CD14-positive monocyte (primary cell): Measurements from ENCODE around the gene CREG2. TPM values are rescaled to one million over a fixed set of nuclear protein-coding genes. Genes with fewer than 3 reads are reported as not detected.

Source experiments
- DNase-seq, 3 donors: peaks; one replicate each; pipeline ENCODE4 v3.0.0-alpha.2; 2011 to 2022
- H2AFZ ChIP-seq: 2 replicates; pipeline ENCODE4 v1.6.0; 2012; ENCODE audit warnings: mild to moderate bottlenecking, low read depth, low read length, inconsistent platforms; ENCODE audit not compliant: insufficient read depth, poor library complexity, severe bottlenecking
- H3K27ac ChIP-seq, 2 donors: 1 replicate in 1 of 2; 2 replicates in 1 of 2; pipeline ENCODE4 v1.5.1; 2012 to 2013; ENCODE audit warnings: low read length in 2 of 2, control low read depth in 1 of 2, inconsistent platforms in 1 of 2, low read depth in 1 of 2, mild to moderate bottlenecking in 1 of 2
- H3K27me3 ChIP-seq, 2 donors: one replicate each; pipeline versions ENCODE4 v1.6.0 to v1.6.1; 2011 to 2013; ENCODE audit warnings: low read length in 2 of 2; ENCODE audit not compliant: control insufficient read depth in 2 of 2, insufficient read depth in 2 of 2
- H3K36me3 ChIP-seq, 2 donors: replicated peaks in 1 of 2; 1 replicate in 1 of 2; 2 replicates in 1 of 2; pipeline versions ENCODE4 v1.5.1 to v1.6.1; 2012 to 2013; ENCODE audit warnings: low read length in 2 of 2, control low read depth in 1 of 2, inconsistent platforms in 1 of 2, mild to moderate bottlenecking in 1 of 2; ENCODE audit not compliant: insufficient read depth in 2 of 2, control insufficient read depth in 1 of 2
- H3K4me1 ChIP-seq, 2 donors: 1 replicate in 1 of 2; 2 replicates in 1 of 2; pipeline versions ENCODE4 v1.5.1 to v1.6.1; 2012 to 2013; ENCODE audit warnings: low read length in 2 of 2, control low read depth in 1 of 2, inconsistent platforms in 1 of 2, mild to moderate bottlenecking in 1 of 2, moderate library complexity in 1 of 2; ENCODE audit not compliant: insufficient read depth in 2 of 2, control insufficient read depth in 1 of 2
- H3K4me2 ChIP-seq: replicated peaks from 2 replicates; pipeline ENCODE3; 2012; ENCODE audit warnings: low read length, moderate library complexity, mild to moderate bottlenecking; ENCODE audit not compliant: poor library complexity, severe bottlenecking; ENCODE audit errors: extremely low read depth
- H3K4me3 ChIP-seq, 3 experiments: fragments of 200-600 bp in 1 of 3; sonication (generic) in 1 of 3; replicated peaks in 1 of 3; 1 replicate in 2 of 3; 2 replicates in 1 of 3; pipeline ENCODE4 v1.5.1; 2011 to 2013; ENCODE audit warnings: low read length in 3 of 3, mild to moderate bottlenecking in 3 of 3, control low read depth in 2 of 3, low read depth in 2 of 3, inconsistent platforms in 1 of 3, moderate library complexity in 1 of 3
- H3K79me2 ChIP-seq: 2 replicates; pipeline ENCODE4 v1.6.0; 2012; ENCODE audit warnings: mild to moderate bottlenecking, control low read depth, inconsistent platforms, low read length, moderate library complexity; ENCODE audit not compliant: insufficient read depth
- H3K9ac ChIP-seq: 2 replicates; pipeline ENCODE4 v1.6.0; 2017; ENCODE audit warnings: low read length, mild to moderate bottlenecking; ENCODE audit not compliant: insufficient read depth, poor library complexity, severe bottlenecking
- H3K9me3 ChIP-seq, 2 donors: replicated peaks in 1 of 2; 1 replicate in 1 of 2; 2 replicates in 1 of 2; pipeline versions ENCODE4 v1.5.1 to v1.6.1; 2012 to 2013; ENCODE audit warnings: low read length in 2 of 2, control low read depth in 1 of 2; ENCODE audit not compliant: control insufficient read depth in 1 of 2, insufficient read depth in 1 of 2
- H4K20me1 ChIP-seq: 2 replicates; pipeline ENCODE4 v1.6.0; 2012; ENCODE audit warnings: mild to moderate bottlenecking, low read length, control low read depth, moderate library complexity; ENCODE audit not compliant: insufficient read depth
- H3K27ac Mint-ChIP-seq, 7 donors: one replicate each; pipeline ENCODE4 v1.8.0; 2020; ENCODE audit warnings: mild to moderate bottlenecking in 7 of 7, mixed read lengths in 7 of 7, moderate library complexity in 6 of 7, inconsistent platforms in 2 of 7
- H3K27me3 Mint-ChIP-seq, 3 donors: one replicate each; pipeline ENCODE4 v1.8.0; 2021 to 2022; ENCODE audit warnings: low read depth in 3 of 3, mild to moderate bottlenecking in 3 of 3, mixed read lengths in 3 of 3, moderate library complexity in 3 of 3, inconsistent platforms in 1 of 3
- H3K36me3 Mint-ChIP-seq, 2 donors: one replicate each; pipeline ENCODE4 v1.8.0; 2020; ENCODE audit warnings: mixed read lengths in 2 of 2, inconsistent platforms in 1 of 2, mild to moderate bottlenecking in 1 of 2
- H3K4me1 Mint-ChIP-seq: one replicate; pipeline ENCODE4 v1.8.0; 2020; ENCODE audit warnings: mild to moderate bottlenecking, mixed read lengths
- H3K4me3 Mint-ChIP-seq, 2 donors: one replicate each; pipeline ENCODE4 v1.8.0; 2020; ENCODE audit warnings: mild to moderate bottlenecking in 2 of 2, mixed read lengths in 2 of 2, moderate library complexity in 1 of 2
- H3K9me3 Mint-ChIP-seq, 7 donors: one replicate each; pipeline ENCODE4 v1.8.0; 2020 to 2022; ENCODE audit warnings: mixed read lengths in 7 of 7, mild to moderate bottlenecking in 6 of 7, moderate library complexity in 6 of 7, inconsistent platforms in 2 of 7
- CTCF ChIP-seq: fragments of 200-600 bp; IDR thresholded peaks from one replicate; pipeline ENCODE4 v1.8.0; 2022; ENCODE audit warnings: antibody characterized with exemption, mild to moderate bottlenecking
- WGBS: methylation state at CpG from one replicate; pipeline ENCODE4 v1.1.5; 2013; ENCODE audit warnings: missing lambda C conversion rate; ENCODE audit not compliant: insufficient coverage; 5-methylcytosine and 5-hydroxymethylcytosine counted together
- intact Hi-C, 2 donors: fragments of 100-400 bp; cut with micrococcal nuclease; formaldehyde crosslinking; loops; one replicate each; pipeline versions ENCODE4 v1.15.0 to v1.15.1; 2023
- polyA plus RNA-seq, 3 donors: library from polyadenylated mRNA; depleted of rRNA in 1 of 3; unstranded in 2 of 3; stranded (reverse) in 1 of 3; fragments of 300-500 nt in 2 of 3; fragments of >200 nt in 1 of 3; fragmentation: Illumina TruSeq in 2 of 3; gene quantifications; 1 replicate in 2 of 3; 2 replicates in 1 of 3; pipeline ENCODE4 v1.2.3, GENCODE V29; 2012 to 2021

The CREG2 gene
- polyA plus RNA-seq, 3 donors, result not detected

DNA sequence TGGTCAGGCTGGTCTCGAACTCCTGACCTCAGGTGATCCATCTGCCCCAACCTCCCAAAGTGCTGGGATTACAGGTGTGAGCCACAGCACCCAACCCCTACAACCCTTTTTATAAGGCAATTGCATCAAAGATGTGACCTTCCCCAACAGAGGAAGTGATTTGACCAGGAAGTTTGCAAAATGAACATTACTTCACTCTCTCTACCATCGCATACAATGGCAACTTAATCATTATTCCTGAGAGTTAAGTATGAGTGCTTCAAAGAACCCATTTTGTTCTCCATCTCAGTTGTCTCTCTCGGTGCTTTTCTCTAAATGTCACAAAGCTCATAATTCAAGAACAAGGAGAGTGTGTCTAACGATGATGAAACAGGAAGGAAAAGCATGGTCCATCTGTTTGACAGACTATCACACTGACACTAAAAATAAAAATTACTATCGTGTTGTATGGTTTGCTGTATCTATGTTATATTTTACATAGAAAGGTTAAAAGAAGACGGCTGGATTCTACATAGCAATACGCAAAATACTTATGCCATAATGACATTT is 18.1 kb upstream of the CREG2 start:
- Histone ChIP-seq H3K27ac (no peak overlapping the region), H3K9me3 (no peaks in the 10 kb centered on the region), H3K79me2 (no peaks in the 10 kb centered on the region), H3K4me3 (peak overlapping the region in 1 of 3 experiments; percentile 14), H2AFZ (no peak overlapping the region), H3K36me3 (no peaks in the 10 kb centered on the region), H3K4me2 (peak overlapping the region; percentile 19), H4K20me1 (no peaks in the 10 kb centered on the region), H3K4me1 (peaks cover 31 to 36% of the 10 kb centered on the region in 2 donors), H3K9ac (no peak overlapping the region), H3K27me3 (no peaks in the 10 kb centered on the region)
- peak overlapping the region; percentile 5 to 76 (median 59) for H3K27ac Mint-ChIP-seq
- peak overlapping the region in 1 of 2 donors; percentile 67 for H3K4me3 Mint-ChIP-seq
- peaks cover 8 to 12% of the 10 kb centered on the region in 2 donors for H3K36me3 Mint-ChIP-seq
- H3K4me1 Mint-ChIP-seq, result peaks cover 38% of the 10 kb centered on the region
- WGBS, result no CpG with 5 or more reads among the region's 7 CpGs
- peak; percentile 35 to 66 (median 61) for DNase-seq
- intact Hi-C loops, result loop anchor here in 1 of 2 donors (10.0 kb wide), 1 partner anchor 61 kb away; no protein-coding TSS in a partner anchor
- peaks cover 1 to 13% (median 11%) of the 10 kb centered on the region in 3 donors for H3K27me3 Mint-ChIP-seq
- TF ChIP-seq CTCF, result no peak
- H3K9me3 Mint-ChIP-seq, result peaks cover 0 to 4% (median 1%) of the 10 kb centered on the region in 7 donors

DNA sequence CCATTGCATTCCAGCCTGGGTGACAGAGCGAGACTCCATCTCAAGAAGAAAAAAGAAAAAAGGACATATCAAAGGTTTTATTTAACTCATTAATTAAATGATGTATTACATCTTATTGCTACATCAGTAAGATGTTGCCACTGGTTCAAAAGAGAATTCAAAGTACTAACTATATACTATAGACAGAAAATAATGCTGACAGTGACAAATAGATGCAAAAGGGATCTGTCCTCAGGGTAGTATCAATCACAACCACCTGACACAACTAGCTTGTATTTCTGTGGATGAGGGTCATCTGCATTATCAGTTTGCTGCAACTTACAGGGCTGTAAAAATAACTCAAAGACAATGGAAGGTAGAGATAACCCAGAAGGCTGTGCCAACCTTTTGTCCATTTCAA is 16.4 kb upstream of the CREG2 start:
- Histone ChIP-seq H3K79me2 (no peaks in the 10 kb centered on the region), H3K27ac (no peak overlapping the region), H3K36me3 (no peaks in the 10 kb centered on the region), H2AFZ (no peak overlapping the region), H4K20me1 (no peaks in the 10 kb centered on the region), H3K9ac (no peak overlapping the region), H3K27me3 (no peaks in the 10 kb centered on the region), H3K4me2 (no peak overlapping the region), H3K9me3 (no peaks in the 10 kb centered on the region), H3K4me3 (no peak overlapping the region), H3K4me1 (peaks cover 43 to 51% of the 10 kb centered on the region in 2 donors)
- no peak for DNase-seq
- Mint-ChIP-seq H3K27me3 (peaks cover 1 to 22% (median 13%) of the 10 kb centered on the region in 3 donors), H3K9me3 (peaks cover 0 to 4% (median 0%) of the 10 kb centered on the region in 7 donors), H3K4me3 (no peak overlapping the region), H3K36me3 (peaks cover 6 to 9% of the 10 kb centered on the region in 2 donors), H3K4me1 (peaks cover 54% of the 10 kb centered on the region), H3K27ac (no peak overlapping the region)
- TF ChIP-seq CTCF, result no peak
- intact Hi-C loops, result loop anchor here in 1 of 2 donors (10.0 kb wide), 1 partner anchor 59 kb away; no protein-coding TSS in a partner anchor
- WGBS, result no CpG with 5 or more reads among the region's 1 CpG
